HepG2 (cell line): ENCODE data around the gene PRKCD. TPM values are rescaled to one million over a fixed set of nuclear protein-coding genes. Genes with fewer than 3 reads are reported as not detected.

Source experiments
- ARHGAP35 ChIP-seq: sonication (generic); formaldehyde crosslinking; IDR thresholded peaks from 2 replicates; pipeline ENCODE4 v1.9.0; 2022; ENCODE audit warnings: mild to moderate bottlenecking, inconsistent platforms, moderate library complexity, missing genetic modification reagents, borderline replicate concordance
- E2F1 ChIP-seq: sonication (generic); formaldehyde crosslinking; IDR thresholded peaks from 2 replicates; pipeline ENCODE4 v1.5.0; 2020; ENCODE audit warnings: missing genetic modification reagents
- FOXK2 ChIP-seq: fragments of 450-650 bp; IDR thresholded peaks from 2 replicates; pipeline ENCODE4 v1.6.1; 2016
- HDAC1 ChIP-seq: sonication (generic); formaldehyde crosslinking; IDR thresholded peaks from 2 replicates; pipeline ENCODE4 v1.5.1; 2020; ENCODE audit warnings: mild to moderate bottlenecking, missing genetic modification reagents
- KLF12 ChIP-seq: sonication (generic); formaldehyde crosslinking; IDR thresholded peaks from 2 replicates; pipeline ENCODE4 v1.4.0; 2020; ENCODE audit warnings: missing genetic modification reagents, borderline replicate concordance
- PATZ1 ChIP-seq: sonication (generic); formaldehyde crosslinking; IDR thresholded peaks from 2 replicates; pipeline ENCODE4 v1.4.0; 2020; ENCODE audit warnings: missing genetic modification reagents
- RXRB ChIP-seq: IDR thresholded peaks from 2 replicates; pipeline ENCODE4 v1.6.1; 2016; ENCODE audit warnings: borderline replicate concordance, missing genetic modification reagents, missing compliant biosample characterization
- SALL1 ChIP-seq: sonication (generic); formaldehyde crosslinking; IDR thresholded peaks from 2 replicates; pipeline ENCODE4 v1.8.0; 2022; ENCODE audit warnings: mild to moderate bottlenecking, missing genetic modification reagents
- SOX5 ChIP-seq: IDR thresholded peaks from 2 replicates; pipeline ENCODE4 v1.6.1; 2016; ENCODE audit warnings: borderline replicate concordance
- TERF1 ChIP-seq: sonication (generic); formaldehyde crosslinking; IDR thresholded peaks from 2 replicates; pipeline ENCODE4 v1.8.0; 2022; ENCODE audit warnings: mild to moderate bottlenecking, missing genetic modification reagents, moderate library complexity
- TFDP1 ChIP-seq: IDR thresholded peaks from 2 replicates; pipeline ENCODE4 v1.6.1; 2016; ENCODE audit warnings: missing compliant biosample characterization, missing genetic modification reagents, borderline replicate concordance
- TOPORS ChIP-seq: sonication (generic); formaldehyde crosslinking; IDR thresholded peaks from 2 replicates; pipeline ENCODE4 v1.8.0; 2023; ENCODE audit warnings: mild to moderate bottlenecking, missing genetic modification reagents
- ZBTB7A ChIP-seq: sonication (generic); formaldehyde crosslinking; IDR thresholded peaks from 2 replicates; pipeline ENCODE4 v1.8.0; 2022; ENCODE audit warnings: mild to moderate bottlenecking, missing genetic modification reagents
- ZNF276 ChIP-seq: sonication (generic); formaldehyde crosslinking; IDR thresholded peaks from 2 replicates; pipeline ENCODE4 v1.4.0; 2020; ENCODE audit warnings: mild to moderate bottlenecking, low read depth, missing genetic modification reagents
- ZNF367 ChIP-seq: sonication (generic); formaldehyde crosslinking; IDR thresholded peaks from 2 replicates; pipeline ENCODE4 v1.4.0; 2020; ENCODE audit warnings: missing genetic modification reagents, borderline replicate concordance
- polyA plus RNA-seq, 8 experiments: library from polyadenylated mRNA; depleted of rRNA in 3 of 8; stranded (reverse) in 7 of 8; unstranded in 1 of 8; fragments of >200 nt; fragmentation: Illumina TruSeq in 4 of 8; extraction: Trizol in 4 of 8; gene quantifications; 2 replicates each; pipeline versions ENCODE4 v1.2.1 to v1.2.3, GENCODE V29; 2011 to 2016; ENCODE audit warnings: low read depth in 4 of 8, missing spikeins in 1 of 8, mixed read lengths in 1 of 8; ENCODE audit not compliant: insufficient read depth in 1 of 8
- total RNA-seq, 5 experiments: library from RNA; depleted of rRNA; stranded (reverse); fragments of >200 nt; fragmentation: Illumina TruSeq; extraction: Trizol; gene quantifications; 2 replicates each; pipeline ENCODE4 v1.2.3, GENCODE V29; 2016; ENCODE audit warnings: low read depth in 1 of 5
- TF ChIP-seq, protein P1 (sequence below): sonication (generic); formaldehyde crosslinking; IDR thresholded peaks from 2 replicates; pipeline ENCODE4 v1.8.1; 2023; ENCODE audit warnings: missing genetic modification reagents, mild to moderate bottlenecking, borderline replicate concordance
- TF ChIP-seq, protein P2 (sequence below): sonication (generic); formaldehyde crosslinking; conservative IDR thresholded peaks from 2 replicates; pipeline ENCODE4 v1.8.0; 2022; ENCODE audit warnings: low read depth, missing genetic modification reagents
- TF ChIP-seq, protein P3 (sequence below): sonication (generic); formaldehyde crosslinking; conservative IDR thresholded peaks from 2 replicates; pipeline ENCODE4 v1.4.0; 2020; ENCODE audit warnings: missing genetic modification reagents

The PRKCD gene
- total and polyA plus RNA-seq, 2 of the 13 experiments (the other 11 are each of a cell fraction or from before 2014, with no cell fraction given), result 1.6 to 40.7 TPM

GRCh38 chr3:53169045-53169831, 8.2 kb downstream of the PRKCD start (continued):
- TF ChIP-seq E2F1 (CRISPR knock-in tag) (no peak), ZBTB7A (no peak), TFDP1 (CRISPR knock-in tag) (no peak), TERF1 (CRISPR knock-in tag) (no peak), SALL1 (CRISPR knock-in tag) (peak; percentile 46), FOXK2 (no peak), ARHGAP35 (no peak), ZNF276 (no peak), ZNF367 (no peak), TOPORS (CRISPR knock-in tag) (no peak), HDAC1 (CRISPR knock-in tag) (no peak; the same call in 1 of the 2 replicates), PATZ1 (CRISPR knock-in tag) (peak; percentile 60), SOX5 (CRISPR knock-in tag) (no peak), RXRB (CRISPR knock-in tag) (0 out of 2 replicates have a peak, but pooled peaks have one; percentile 10), KLF12 (CRISPR knock-in tag) (no peak)
- TF ChIP-seq, protein P1, sequence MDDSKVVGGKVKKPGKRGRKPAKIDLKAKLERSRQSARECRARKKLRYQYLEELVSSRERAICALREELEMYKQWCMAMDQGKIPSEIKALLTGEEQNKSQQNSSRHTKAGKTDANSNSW (CRISPR knock-in tag), result peak; percentile 45; the same call in 1 of the 2 replicates
- TF ChIP-seq, protein P2, sequence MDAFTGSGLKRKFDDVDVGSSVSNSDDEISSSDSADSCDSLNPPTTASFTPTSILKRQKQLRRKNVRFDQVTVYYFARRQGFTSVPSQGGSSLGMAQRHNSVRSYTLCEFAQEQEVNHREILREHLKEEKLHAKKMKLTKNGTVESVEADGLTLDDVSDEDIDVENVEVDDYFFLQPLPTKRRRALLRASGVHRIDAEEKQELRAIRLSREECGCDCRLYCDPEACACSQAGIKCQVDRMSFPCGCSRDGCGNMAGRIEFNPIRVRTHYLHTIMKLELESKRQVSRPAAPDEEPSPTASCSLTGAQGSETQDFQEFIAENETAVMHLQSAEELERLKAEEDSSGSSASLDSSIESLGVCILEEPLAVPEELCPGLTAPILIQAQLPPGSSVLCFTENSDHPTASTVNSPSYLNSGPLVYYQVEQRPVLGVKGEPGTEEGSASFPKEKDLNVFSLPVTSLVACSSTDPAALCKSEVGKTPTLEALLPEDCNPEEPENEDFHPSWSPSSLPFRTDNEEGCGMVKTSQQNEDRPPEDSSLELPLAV, result no peak
- TF ChIP-seq, protein P3, sequence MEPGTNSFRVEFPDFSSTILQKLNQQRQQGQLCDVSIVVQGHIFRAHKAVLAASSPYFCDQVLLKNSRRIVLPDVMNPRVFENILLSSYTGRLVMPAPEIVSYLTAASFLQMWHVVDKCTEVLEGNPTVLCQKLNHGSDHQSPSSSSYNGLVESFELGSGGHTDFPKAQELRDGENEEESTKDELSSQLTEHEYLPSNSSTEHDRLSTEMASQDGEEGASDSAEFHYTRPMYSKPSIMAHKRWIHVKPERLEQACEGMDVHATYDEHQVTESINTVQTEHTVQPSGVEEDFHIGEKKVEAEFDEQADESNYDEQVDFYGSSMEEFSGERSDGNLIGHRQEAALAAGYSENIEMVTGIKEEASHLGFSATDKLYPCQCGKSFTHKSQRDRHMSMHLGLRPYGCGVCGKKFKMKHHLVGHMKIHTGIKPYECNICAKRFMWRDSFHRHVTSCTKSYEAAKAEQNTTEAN (CRISPR knock-in tag), result no peak
